UCSD-AML1 (cell line): ENCODE measurements around the gene HNRNPD.
A peak's percentile ranks its signal among the peaks of the same experiment; 100 is the strongest.
"Not testable (repeated sequence)": the region's sequence is repeated elsewhere in the genome, so short reads cannot be mapped to it uniquely, and the experiment has no call there.

Experiments used
- DNase-seq: peaks from one replicate; lab custom pipeline; 2025; ENCODE audit not compliant: unreplicated experiment; lab: John Stamatoyannopoulos, UW

HNRNPD gene, protein sequence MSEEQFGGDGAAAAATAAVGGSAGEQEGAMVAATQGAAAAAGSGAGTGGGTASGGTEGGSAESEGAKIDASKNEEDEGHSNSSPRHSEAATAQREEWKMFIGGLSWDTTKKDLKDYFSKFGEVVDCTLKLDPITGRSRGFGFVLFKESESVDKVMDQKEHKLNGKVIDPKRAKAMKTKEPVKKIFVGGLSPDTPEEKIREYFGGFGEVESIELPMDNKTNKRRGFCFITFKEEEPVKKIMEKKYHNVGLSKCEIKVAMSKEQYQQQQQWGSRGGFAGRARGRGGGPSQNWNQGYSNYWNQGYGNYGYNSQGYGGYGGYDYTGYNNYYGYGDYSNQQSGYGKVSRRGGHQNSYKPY

DNA sequence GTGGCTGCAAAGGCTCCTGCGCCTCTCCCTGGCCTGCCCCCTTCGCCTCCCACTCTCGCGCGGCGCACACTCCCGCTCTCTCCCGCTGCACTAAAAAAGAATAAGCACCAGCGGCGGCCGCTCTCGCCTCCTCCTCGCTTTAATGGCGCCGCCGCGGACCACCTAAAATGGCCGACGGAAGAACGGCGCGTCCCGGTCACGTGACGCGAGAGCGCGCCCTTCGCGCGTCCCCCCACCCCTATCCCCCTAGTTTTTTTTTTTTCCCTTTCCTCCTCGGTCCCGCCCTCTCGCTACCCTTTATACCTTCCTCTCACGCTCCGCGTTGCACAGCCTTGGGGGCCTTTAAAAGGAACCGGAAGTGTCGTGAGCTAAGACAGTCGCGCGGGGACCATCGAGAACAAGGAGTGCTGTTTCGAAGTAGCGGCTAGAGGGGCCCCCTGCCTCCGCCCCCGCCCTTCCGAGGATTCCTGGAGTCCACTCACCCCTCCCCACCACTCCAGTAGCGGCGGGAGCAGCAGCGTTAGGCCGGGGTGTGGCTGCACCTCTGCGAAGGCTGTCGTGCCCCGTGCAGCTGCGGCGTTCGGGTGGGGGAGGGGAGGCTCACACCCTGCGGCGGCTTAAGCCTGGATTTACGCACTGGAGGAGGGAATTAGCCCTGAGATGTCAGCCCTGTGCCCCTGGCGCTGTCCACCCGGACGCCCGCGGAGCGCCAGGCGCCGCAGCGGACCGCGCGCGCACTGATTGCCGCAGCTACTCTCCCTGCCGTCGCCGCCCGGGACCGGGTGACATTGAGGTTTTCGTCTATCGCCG, at the start of gene HNRNPD:
Gene HNRNPD (minus strand): TSS at position 176 of the 810 bp plus-strand sequence. CDS start 313 bp downstream, outside the sequence.
- peak; percentile 97 for DNase-seq

DNA sequence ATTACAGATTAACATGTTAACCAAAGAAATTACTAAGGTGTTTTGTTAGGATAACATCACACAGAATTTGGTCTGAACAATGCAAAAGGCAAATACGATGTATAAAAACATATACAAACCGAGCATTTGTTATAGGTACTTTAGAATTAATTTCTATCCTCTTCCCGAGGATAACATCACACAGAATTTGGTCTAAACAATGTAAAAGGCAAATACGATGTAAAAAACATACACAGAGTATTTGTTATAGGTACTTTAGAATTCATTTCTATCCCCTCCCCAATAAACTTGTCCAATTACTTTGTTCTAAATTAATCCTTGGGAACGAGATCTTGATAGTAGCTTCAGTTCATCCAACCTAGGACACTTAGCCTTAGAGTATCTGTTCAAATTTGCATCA, 48.8 kb upstream of the HNRNPD start:
- no peak for DNase-seq

DNA sequence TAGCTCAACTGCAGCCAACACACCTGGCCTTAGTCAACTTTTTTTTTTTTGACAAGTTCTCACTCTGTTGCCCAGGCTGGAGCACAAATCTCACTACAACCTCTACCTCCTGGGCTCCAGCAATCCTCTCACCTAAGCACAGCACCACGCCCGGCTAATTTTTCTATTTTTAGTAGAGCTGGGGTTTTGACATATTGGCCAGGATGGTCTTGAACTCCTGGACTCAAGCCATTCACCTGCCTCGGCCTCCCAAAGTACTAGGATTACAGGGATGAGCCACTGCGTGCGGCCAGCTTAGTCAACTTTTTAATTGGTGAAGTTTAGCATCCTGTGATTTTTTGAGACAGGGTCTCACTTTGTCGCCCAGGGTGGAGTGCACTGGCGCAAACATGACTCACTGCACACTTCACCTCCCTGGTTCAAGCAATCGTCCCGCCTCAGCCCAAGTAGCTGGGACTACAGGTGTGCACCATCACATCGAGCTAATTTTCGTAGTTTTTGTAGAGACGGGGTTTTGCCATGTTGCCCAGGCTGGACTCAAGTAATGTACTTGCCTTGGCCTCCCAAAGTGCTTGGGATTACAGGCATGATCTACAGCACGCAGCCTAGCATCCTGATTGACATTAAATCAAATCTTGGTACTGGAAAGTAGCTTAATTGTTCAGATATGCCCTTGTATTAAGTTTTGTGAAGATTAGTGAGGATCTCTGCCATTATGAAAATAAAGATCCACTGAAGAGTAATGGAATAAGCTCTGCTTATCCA, 48.2 kb upstream of the HNRNPD start:
- no peak for DNase-seq

DNA sequence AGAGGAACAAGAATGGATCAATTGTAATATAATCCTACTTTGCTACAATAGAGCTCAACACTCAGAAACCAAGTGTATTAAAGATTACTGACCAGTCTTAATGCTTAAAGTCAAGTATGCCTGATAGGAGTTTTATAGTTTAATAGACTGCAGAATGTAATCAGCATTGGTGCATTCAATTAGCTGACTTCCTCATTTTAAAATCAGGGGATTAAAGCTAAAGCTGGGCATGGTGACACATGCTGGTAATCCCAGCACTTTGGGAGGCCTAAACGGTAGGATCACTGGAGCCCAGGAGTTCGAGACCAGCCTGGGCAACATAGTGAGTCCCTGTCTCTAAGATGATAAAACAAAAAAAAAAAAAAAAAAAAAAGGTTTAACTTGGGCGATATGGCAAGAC, 45.7 kb upstream of the HNRNPD start:
- DNase-seq, result no peak

DNA sequence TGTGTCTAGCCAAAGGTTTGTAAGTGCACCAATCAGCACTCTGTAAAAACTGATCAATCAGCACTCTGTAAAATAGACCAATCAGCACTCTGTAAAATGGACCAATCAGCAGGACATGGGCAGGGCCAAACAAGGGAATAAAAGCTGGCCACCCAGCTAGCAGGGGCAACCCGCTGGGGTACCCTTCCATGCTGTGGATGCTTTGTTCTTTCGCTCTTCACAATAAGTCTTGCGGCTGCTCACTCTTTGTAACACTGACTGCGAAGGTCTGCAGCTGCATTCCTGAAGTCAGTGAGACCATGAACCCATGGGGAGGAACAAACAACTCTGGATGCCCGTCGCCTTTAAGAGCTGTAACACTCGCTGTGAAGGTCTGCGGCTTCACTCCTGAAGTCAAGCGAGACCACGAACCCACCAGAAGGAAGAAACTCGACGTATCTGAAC, 42.2 kb upstream of the HNRNPD start:
- no peak for DNase-seq

DNA sequence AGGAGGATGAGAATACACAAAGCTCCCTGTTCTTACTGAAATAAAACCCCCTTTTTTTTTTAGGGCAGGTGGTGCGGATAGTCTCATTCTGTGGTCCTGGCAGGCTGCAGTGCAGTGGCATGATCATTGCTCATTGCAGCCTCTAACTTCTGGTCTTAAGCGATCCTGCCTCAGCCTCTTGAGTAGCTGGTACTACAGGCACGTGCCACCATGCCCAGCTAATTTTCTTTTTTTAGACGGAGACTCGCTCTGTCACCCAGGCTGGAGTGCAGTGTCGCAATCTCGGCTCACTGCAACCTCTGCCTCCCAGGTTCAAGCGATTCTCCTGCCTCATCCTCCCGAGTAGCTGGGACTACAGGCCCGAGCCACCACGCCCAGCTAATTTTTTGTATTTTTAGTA, 41.3 kb upstream of the HNRNPD start:
- DNase-seq, result not testable (repeated sequence)

DNA sequence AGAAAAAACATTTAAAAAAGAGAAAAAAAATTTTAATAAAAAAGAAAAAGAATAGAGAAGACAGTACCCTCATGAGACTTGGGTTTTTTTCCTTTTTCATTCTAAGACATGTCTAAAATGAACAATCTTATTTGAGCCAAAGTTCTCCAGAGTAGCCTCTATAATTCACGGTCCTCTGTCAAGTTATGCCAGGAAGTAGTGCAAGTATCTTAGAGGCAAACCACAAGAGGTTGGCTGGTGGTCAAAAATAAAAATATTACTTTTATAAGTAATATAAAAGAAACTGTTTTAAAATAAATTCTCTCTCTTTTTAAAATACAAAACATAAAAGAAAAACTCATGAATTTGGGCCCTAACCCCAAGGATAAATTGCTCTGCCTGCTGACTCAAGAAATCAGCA, 29.9 kb upstream of the HNRNPD start:
- DNase-seq, result no peak

DNA sequence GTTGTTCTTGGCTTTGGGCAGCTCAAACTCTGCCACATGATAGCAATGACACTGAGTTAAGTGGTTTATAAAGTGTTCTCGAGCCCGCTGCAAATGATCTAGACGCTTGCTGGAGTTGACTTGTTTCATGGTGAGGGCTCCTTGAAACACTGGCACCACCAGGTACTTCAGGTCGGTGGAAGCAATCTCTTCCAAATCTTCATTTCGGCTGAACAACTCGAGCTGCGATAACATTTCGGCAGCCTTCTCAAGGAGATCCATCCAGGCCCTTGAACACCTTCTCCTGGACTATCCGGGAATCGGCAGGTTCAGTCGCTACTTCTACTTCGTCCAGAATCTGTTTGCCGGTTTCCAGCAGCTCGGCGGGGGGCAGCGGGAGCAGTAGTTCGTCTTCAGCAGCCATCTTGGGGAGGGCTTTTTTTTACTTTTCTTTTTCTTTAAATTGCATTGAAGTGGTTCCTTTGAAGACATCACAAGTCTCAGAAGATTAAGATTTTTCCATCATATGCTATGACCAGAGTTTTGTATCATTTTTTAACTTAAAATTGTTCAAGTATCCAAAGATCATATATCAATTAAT, 28.5 kb upstream of the HNRNPD start:
- no peak for DNase-seq

DNA sequence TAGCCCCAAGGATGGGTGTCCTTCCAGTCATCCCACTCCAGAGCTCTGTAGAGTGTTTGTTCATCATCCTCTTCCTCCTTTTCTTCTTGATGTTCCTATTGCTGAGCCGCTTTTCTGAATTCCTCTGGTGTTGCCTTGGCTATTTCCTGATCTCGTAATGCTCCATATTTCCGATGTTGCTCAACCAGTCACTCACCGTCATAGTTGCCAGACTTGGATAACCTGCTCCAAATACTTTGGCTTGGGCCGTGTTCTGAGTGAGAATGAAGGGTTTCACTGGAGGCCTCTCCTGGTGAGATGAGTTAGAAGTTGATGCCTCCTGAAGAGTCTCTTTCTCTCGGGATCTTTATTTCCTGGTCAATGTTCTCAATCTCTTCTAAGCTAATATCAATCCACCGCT, 27.8 kb upstream of the HNRNPD start:
- no peak for DNase-seq

DNA sequence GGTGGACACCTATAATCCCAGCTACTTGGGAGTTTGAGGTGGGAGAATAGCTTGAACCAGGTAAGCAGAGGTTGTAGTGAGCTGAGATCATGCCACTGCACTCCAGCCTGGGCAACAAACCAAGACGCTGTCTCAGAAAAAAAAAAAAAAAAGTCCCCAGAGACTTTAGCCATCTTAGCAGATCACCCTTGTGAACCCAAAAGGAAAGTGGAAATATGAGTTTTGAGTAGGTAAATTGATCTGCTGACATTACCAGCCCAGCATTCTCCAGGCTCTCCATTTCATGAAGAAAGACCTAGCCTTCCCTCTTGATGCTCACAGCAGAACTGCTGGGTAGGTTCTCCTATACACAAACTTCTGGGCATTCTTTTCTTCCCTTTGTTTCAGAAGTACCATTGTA, 24.5 kb upstream of the HNRNPD start:
- DNase-seq, result no peak

DNA sequence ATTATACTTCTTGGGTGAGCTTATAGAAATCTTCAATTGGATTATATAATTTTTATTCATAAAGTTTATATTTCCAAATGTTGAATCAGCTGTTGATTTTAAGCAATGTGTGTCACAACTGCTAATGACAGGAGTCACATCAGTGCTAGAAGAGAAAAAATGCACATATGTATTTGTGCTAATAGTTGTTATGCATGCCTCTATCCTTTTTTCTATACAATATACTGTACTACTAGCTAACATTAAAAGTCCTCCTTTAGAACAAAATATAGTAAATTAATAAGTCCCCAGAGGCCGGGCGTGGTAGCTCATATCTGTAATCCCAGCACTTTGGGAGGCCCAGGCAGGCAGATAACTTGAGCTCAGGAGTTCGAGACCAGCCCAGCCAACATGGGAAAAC, 23.7 kb upstream of the HNRNPD start:
- no peak for DNase-seq

DNA sequence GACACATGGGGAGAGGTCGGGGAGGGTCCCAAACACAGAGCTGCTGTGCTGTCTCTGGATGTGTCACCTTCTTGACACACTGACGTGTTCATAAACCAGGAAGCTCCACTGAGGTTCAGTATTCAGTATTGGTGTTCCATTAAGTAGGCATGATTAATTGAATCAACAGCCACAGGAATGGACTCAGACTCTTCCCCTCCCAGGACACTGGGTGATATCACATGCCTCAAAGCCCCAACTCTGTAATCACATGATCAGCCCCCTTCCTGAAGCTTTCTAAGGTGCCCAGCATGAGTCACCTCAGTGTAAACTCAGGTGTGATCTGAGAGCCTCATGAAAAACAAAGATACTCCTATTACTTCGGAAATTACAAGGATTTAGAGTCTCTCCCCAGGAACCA, 21.1 kb upstream of the HNRNPD start:
- no peak for DNase-seq

DNA sequence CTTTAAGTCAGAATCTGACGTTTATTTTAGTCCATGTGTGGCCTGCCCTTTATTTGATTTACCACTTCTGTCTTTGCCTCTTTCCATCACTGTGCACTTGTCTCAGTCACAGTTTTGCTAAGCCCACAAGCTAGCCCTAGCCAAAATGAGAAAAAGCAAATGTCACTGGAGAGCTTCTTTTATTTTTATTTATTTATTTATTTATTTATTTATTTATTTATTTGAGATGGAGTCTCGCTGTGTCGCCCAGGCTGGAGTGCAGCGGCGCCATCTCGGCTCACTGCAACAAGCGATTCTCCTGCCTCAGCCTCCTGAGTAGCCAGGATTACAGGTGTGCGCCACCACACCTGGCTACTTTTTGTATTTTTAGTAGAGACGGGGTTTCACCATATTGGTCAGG, 16.3 kb upstream of the HNRNPD start:
- DNase-seq, result not testable (repeated sequence)

DNA sequence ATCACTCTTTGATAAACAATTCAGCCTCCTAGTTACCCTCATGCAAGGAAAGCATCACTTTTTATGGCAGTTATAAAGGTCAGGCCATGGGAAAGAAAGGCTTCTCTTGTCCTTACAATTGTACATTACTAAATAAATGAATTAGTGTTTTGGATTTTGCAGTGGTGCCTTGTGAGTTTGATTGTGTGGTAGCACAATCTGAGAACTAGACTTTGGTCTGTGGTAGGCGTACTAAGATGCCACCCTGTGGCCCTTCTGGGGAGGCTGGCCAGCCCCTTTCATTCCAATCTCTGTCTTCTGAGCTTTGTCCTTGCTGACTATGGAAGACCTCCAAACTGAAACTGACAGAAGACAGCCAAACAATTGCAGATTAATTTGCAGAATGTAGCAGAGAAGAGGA, 14.6 kb upstream of the HNRNPD start:
- no peak for DNase-seq

DNA sequence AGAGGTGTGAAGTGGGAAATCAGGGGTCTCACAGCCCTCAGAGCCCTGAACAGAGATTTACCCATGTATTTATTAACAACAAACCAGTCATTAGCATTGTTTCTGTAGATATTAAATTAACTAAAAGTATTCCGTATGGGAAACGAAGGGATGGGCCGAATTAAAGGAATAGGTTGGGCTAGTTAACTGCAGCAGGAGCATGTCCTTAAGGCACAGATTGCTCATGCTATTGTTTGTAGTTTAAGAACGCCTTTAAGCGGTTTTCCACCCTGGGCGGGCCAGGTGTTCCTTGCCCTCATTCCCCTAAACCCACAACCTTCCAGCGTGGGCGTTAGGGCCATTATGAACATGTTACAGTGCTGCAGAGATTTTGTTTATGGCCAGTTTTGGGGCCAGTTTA, 12.5 kb upstream of the HNRNPD start:
- DNase-seq, result not testable (repeated sequence)

DNA sequence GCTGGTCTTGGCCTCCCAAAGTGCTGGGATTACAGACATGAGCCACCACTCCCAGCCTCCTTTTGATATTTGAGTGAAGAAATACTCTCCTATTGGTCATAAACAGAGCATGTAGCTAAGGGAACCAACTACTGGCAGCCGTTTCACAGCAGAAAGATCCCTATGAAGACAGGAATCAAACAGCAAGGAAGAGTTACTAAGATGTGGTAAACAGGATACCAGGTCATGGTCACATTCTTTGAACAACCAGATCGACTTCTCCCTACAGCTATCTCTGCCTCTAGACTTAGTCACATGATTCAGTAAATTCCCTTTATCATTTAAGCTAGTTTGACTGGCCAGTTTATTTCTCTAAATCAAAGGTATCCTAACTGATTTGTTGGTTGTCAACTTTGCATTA, 9.0 kb upstream of the HNRNPD start:
- no peak for DNase-seq

DNA sequence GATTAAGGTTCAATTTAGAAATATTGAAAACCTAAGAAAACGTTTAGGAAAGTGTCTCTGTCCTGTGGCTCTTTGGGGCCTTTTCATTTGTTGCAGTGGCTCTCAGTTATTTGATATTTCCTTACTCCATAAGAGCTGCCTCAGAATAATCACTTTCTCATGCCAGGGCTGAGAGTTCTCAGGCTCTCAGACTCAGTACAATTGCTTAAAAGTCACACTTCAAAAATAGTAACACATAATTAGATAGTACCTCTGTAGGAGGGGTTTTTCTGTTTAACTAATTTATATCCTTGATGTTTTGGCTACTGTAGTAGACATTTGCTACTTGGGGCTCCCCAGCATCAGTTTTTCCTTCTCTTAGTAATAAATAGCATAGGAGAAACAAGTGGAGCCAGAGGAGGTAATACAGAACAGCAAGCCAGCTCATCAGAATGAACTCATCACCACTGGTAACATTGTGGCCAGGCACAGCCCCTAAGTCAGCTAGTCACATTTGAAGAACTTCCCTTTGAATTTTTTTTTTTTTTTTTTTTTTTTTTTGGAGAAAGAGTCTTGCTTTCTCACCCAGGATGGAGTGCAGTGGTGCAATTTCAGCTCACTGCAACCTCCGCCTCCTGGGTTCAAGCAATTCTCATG, 8.0 kb upstream of the HNRNPD start:
- DNase-seq, result no peak

DNA sequence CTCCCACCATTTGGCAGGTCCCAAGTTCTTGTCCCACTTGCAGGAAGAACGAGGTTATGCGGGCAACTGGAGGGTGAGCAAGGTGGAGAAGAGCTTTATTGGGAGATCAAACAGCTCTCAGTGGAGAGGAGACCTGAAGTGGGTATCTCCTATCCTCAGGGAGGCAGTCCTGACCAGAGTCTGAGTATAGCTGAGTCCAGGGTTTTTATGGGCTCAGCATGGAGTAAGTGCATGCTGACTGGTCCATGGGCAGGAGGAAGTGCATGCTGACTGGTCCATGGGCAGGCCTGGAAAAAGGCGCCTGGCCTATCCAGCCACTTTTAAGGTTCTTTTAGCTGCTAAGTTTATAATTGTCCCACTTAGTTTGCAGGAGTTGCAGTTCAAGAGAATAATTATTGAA, 7.4 kb upstream of the HNRNPD start:
- DNase-seq, result no peak

DNA sequence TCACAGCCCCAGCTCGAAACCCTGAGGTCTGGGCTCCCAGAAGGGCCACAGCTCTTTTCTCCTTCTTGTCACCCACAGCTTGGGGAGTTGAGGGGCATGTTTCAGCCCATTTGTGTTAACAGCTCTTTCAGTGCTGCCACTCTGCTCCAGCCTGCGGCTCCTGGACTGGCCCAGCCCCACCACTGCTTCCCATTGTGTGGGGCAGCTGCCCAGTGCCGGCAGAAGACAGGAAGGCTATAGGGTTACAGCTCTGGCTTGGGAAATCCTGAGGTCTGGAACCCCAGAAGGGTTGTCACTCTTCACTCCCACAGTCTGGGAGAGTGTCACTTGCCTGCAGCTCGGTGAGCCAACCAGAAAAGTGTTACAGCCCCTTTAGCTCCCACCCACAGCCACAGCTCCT, 7.0 kb upstream of the HNRNPD start:
- DNase-seq, result no peak

DNA sequence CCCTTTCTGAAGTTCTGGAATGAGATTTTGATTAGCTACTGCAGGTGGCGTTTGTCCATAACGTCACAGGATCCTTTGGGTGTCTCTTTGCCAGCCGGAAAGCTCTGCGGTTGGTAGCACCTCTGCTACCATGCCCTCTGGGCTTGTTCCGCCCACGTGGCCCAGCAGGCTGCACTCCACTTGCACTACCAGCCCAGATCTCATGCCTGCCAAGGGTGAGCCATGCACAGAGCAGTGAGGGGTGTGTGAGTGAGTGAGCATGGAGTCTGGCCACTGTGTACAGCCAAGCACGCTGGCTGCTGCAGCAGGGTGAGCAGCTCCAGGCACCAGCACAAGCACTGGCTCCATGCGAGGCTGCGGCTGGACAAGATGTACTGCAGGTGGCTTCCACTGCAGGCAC, 6.6 kb upstream of the HNRNPD start:
- DNase-seq, result no peak

DNA sequence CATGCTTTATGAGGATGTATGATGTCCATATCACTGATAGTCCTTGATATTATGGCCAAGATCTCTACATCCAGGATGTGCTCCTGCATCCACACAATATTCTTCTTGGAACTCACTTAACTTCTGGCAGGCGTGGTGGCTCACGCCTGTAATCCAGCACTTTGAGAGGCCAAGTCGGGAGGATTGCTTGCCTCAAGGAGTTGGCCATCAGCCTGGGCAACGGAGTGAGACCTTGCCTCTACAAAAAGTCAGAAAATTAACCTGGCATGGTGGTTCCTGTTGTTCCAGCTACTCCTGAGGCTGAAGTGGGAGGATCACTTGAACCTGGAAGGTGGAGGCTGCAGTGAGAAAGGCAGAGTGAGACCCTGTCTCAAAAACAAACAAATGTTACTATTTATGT, 2.3 kb upstream of the HNRNPD start:
- DNase-seq, result no peak
